ENCODE results near the gene ARL17B. TPM values are rescaled to one million over a fixed set of nuclear protein-coding genes. Genes with fewer than 3 reads are reported as not detected.
"Not testable (repeated sequence)": the region's sequence is repeated elsewhere in the genome, so short reads cannot be mapped to it uniquely, and the experiment has no call there.

The ARL17B gene
- polyA plus RNA-seq, 1 donor: 13.4 TPM

GRCh38 chr17:46373418-46373817 is 11.9 kb upstream of the ARL17B start:
- H3K27me3 ChIP-seq (ENCODE audit: control insufficient read depth, insufficient read depth, low read length); H3K4me1 ChIP-seq (ENCODE audit: control insufficient read depth, insufficient read depth, low read length); H3K9me3 ChIP-seq (ENCODE audit: control insufficient read depth, low read depth, low read length); DNase-seq; H3K36me3 ChIP-seq (ENCODE audit: control insufficient read depth, insufficient read depth, low read length); H3K4me3 ChIP-seq (ENCODE audit: low read length); H3K27ac ChIP-seq (ENCODE audit: low read length): not testable (repeated sequence)
- WGBS (ENCODE audit: insufficient coverage, low lambda C conversion rate): no CpG with 5 or more reads among the region's 7 CpGs

- H3K27me3 ChIP-seq (ENCODE audit: control insufficient read depth, insufficient read depth, low read length); H3K36me3 ChIP-seq (ENCODE audit: control insufficient read depth, insufficient read depth, low read length); H3K9me3 ChIP-seq (ENCODE audit: control insufficient read depth, low read depth, low read length); H3K4me3 ChIP-seq (ENCODE audit: low read length); H3K27ac ChIP-seq (ENCODE audit: low read length); H3K4me1 ChIP-seq (ENCODE audit: control insufficient read depth, insufficient read depth, low read length); DNase-seq: not testable (repeated sequence)
- WGBS (ENCODE audit: insufficient coverage, low lambda C conversion rate): no CpG with 5 or more reads among the region's 95 CpGs
Observed at GRCh38 chr17:46372236-46373229, 11.0 kb upstream of the ARL17B start.

GRCh38 chr17:46367520-46367919 is 6.0 kb upstream of the ARL17B start:
- H3K36me3 ChIP-seq (ENCODE audit: control insufficient read depth, insufficient read depth, low read length); H3K9me3 ChIP-seq (ENCODE audit: control insufficient read depth, low read depth, low read length); H3K4me3 ChIP-seq (ENCODE audit: low read length); H3K4me1 ChIP-seq (ENCODE audit: control insufficient read depth, insufficient read depth, low read length); H3K27me3 ChIP-seq (ENCODE audit: control insufficient read depth, insufficient read depth, low read length); DNase-seq; H3K27ac ChIP-seq (ENCODE audit: low read length): not testable (repeated sequence)
- WGBS (ENCODE audit: insufficient coverage, low lambda C conversion rate): no CpG with 5 or more reads among the region's 3 CpGs

- H3K9me3 ChIP-seq (ENCODE audit: control insufficient read depth, low read depth, low read length); H3K27ac ChIP-seq (ENCODE audit: low read length); DNase-seq; H3K36me3 ChIP-seq (ENCODE audit: control insufficient read depth, insufficient read depth, low read length); H3K27me3 ChIP-seq (ENCODE audit: control insufficient read depth, insufficient read depth, low read length); H3K4me1 ChIP-seq (ENCODE audit: control insufficient read depth, insufficient read depth, low read length); H3K4me3 ChIP-seq (ENCODE audit: low read length): not testable (repeated sequence)
- no CpG with 5 or more reads among the region's 42 CpGs for WGBS (ENCODE audit: insufficient coverage, low lambda C conversion rate)
Observed at GRCh38 chr17:46361145-46361735, 326 bp downstream of the ARL17B start.

GRCh38 chr17:46353856-46354255 is 7.7 kb downstream of the ARL17B start:
- H3K36me3 ChIP-seq (ENCODE audit: control insufficient read depth, insufficient read depth, low read length); H3K4me1 ChIP-seq (ENCODE audit: control insufficient read depth, insufficient read depth, low read length): not testable (repeated sequence)
- whole genome bisulfite sequencing (ENCODE audit: insufficient coverage, low lambda C conversion rate): no CpG with 5 or more reads among the region's 4 CpGs

GRCh38 chr17:46349060-46349459 is 12.5 kb downstream of the ARL17B start:
- H3K4me3 ChIP-seq (ENCODE audit: low read length); DNase-seq; H3K27ac ChIP-seq (ENCODE audit: low read length); H3K27me3 ChIP-seq (ENCODE audit: control insufficient read depth, insufficient read depth, low read length); H3K36me3 ChIP-seq (ENCODE audit: control insufficient read depth, insufficient read depth, low read length); H3K4me1 ChIP-seq (ENCODE audit: control insufficient read depth, insufficient read depth, low read length); H3K9me3 ChIP-seq (ENCODE audit: control insufficient read depth, low read depth, low read length): not testable (repeated sequence)
- WGBS (ENCODE audit: insufficient coverage, low lambda C conversion rate): no CpG with 5 or more reads among the region's 1 CpG

More at GRCh38 chr17:46353856-46354255, 7.7 kb downstream of the ARL17B start:
- H3K9me3 ChIP-seq (ENCODE audit: control insufficient read depth, low read depth, low read length); H3K27ac ChIP-seq (ENCODE audit: low read length); H3K4me3 ChIP-seq (ENCODE audit: low read length); H3K27me3 ChIP-seq (ENCODE audit: control insufficient read depth, insufficient read depth, low read length); DNase-seq: not testable (repeated sequence)

- H3K27me3 ChIP-seq (ENCODE audit: control insufficient read depth, insufficient read depth, low read length); DNase-seq; H3K4me1 ChIP-seq (ENCODE audit: control insufficient read depth, insufficient read depth, low read length); H3K9me3 ChIP-seq (ENCODE audit: control insufficient read depth, low read depth, low read length); H3K27ac ChIP-seq (ENCODE audit: low read length); H3K36me3 ChIP-seq (ENCODE audit: control insufficient read depth, insufficient read depth, low read length); H3K4me3 ChIP-seq (ENCODE audit: low read length): not testable (repeated sequence)
- no CpG with 5 or more reads among the region's 2 CpGs for WGBS (ENCODE audit: insufficient coverage, low lambda C conversion rate)
Observed at GRCh38 chr17:46348345-46348744, 13.2 kb downstream of the ARL17B start.

- not testable (repeated sequence) for DNase-seq; H3K36me3 ChIP-seq (ENCODE audit: control insufficient read depth, insufficient read depth, low read length); H3K27me3 ChIP-seq (ENCODE audit: control insufficient read depth, insufficient read depth, low read length); H3K9me3 ChIP-seq (ENCODE audit: control insufficient read depth, low read depth, low read length); H3K27ac ChIP-seq (ENCODE audit: low read length); H3K4me1 ChIP-seq (ENCODE audit: control insufficient read depth, insufficient read depth, low read length); H3K4me3 ChIP-seq (ENCODE audit: low read length)
- WGBS (ENCODE audit: insufficient coverage, low lambda C conversion rate): no CpG with 5 or more reads among the region's 3 CpGs
Observed at GRCh38 chr17:46342131-46342530, 19.4 kb downstream of the ARL17B start.

- H3K4me3 ChIP-seq (ENCODE audit: low read length); H3K27ac ChIP-seq (ENCODE audit: low read length); H3K4me1 ChIP-seq (ENCODE audit: control insufficient read depth, insufficient read depth, low read length); H3K9me3 ChIP-seq (ENCODE audit: control insufficient read depth, low read depth, low read length); H3K36me3 ChIP-seq (ENCODE audit: control insufficient read depth, insufficient read depth, low read length); H3K27me3 ChIP-seq (ENCODE audit: control insufficient read depth, insufficient read depth, low read length); DNase-seq: not testable (repeated sequence)
- WGBS (ENCODE audit: insufficient coverage, low lambda C conversion rate): no CpG with 5 or more reads among the region's 19 CpGs
Observed at GRCh38 chr17:46341220-46341619, 20.3 kb downstream of the ARL17B start.

- H3K9me3 ChIP-seq (ENCODE audit: control insufficient read depth, low read depth, low read length); H3K27me3 ChIP-seq (ENCODE audit: control insufficient read depth, insufficient read depth, low read length); H3K4me1 ChIP-seq (ENCODE audit: control insufficient read depth, insufficient read depth, low read length); H3K36me3 ChIP-seq (ENCODE audit: control insufficient read depth, insufficient read depth, low read length); DNase-seq; H3K27ac ChIP-seq (ENCODE audit: low read length); H3K4me3 ChIP-seq (ENCODE audit: low read length): not testable (repeated sequence)
- WGBS (ENCODE audit: insufficient coverage, low lambda C conversion rate): no CpG with 5 or more reads among the region's 16 CpGs
Observed at GRCh38 chr17:46294831-46295230, 66.7 kb downstream of the ARL17B start, which contains the start of gene LRRC37A. Gene LRRC37A (plus strand): TSS chr17:46295131. CDS start chr17:46295134, 3 bp downstream.

All from large intestine (tissue), 3 donors.